MCF 10A (cell line): ENCODE results near the gene C11orf54. TPM values are rescaled to one million over a fixed set of nuclear protein-coding genes. Genes with fewer than 3 reads are reported as not detected.
"Not testable (repeated sequence)": the region's sequence is repeated elsewhere in the genome, so short reads cannot be mapped to it uniquely, and the experiment has no call there.

ENCODE experiments used
- BruUV-seq: library from RNA; stranded (reverse); fragments of 400-500 nt; replicated peaks from 2 replicates; lab custom pipeline; 2021; lab: Mats Ljungman, UMichigan
- CTCF ChIA-PET: fragments of 300-600 bp; sonication (Branson Sonifier 250); formaldehyde crosslinking; extraction: SDS; loops from one replicate; lab custom pipeline; 2021; ENCODE audit warnings: antibody characterized with exemption, inconsistent platforms; lab: Yijun Ruan, JAX
- POLR2A ChIA-PET: fragments of 300-600, 350-650 bp; sonication (Branson Sonifier 250); formaldehyde crosslinking; extraction: SDS; loops from one replicate; lab custom pipeline; 2020; ENCODE audit warnings: antibody characterized with exemption, inconsistent platforms; lab: Yijun Ruan, JAX
- DNase-seq: peaks from one replicate; pipeline ENCODE4 v3.0.0-alpha.2; 2018; ENCODE audit not compliant: unreplicated experiment
- H3K27ac Mint-ChIP-seq: one replicate; pipeline ENCODE4 v1.8.0; 2022; ENCODE audit warnings: mild to moderate bottlenecking, low read depth, mixed read lengths; ENCODE audit not compliant: unreplicated experiment
- H3K27me3 Mint-ChIP-seq: one replicate; pipeline ENCODE4 v1.8.0; 2022; ENCODE audit warnings: mixed read lengths; ENCODE audit not compliant: insufficient read depth, unreplicated experiment
- H3K36me3 Mint-ChIP-seq: one replicate; pipeline ENCODE4 v1.8.0; 2022; ENCODE audit warnings: mild to moderate bottlenecking, moderate library complexity, mixed read lengths; ENCODE audit not compliant: insufficient read depth, unreplicated experiment
- H3K4me1 Mint-ChIP-seq: one replicate; pipeline ENCODE4 v1.8.0; 2022; ENCODE audit warnings: mixed read lengths; ENCODE audit not compliant: insufficient read depth, unreplicated experiment
- H3K4me3 Mint-ChIP-seq: one replicate; pipeline ENCODE4 v1.8.0; 2022; ENCODE audit warnings: mild to moderate bottlenecking, moderate library complexity, mixed read lengths; ENCODE audit not compliant: unreplicated experiment
- H3K9me3 Mint-ChIP-seq: one replicate; pipeline ENCODE4 v1.8.0; 2022; ENCODE audit warnings: mixed read lengths; ENCODE audit not compliant: unreplicated experiment
- CTCF ChIP-seq: fragments of 200-600 bp; IDR thresholded peaks from one replicate; pipeline ENCODE4 v1.8.0; 2022; ENCODE audit warnings: antibody characterized with exemption, mild to moderate bottlenecking; ENCODE audit not compliant: unreplicated experiment
- intact Hi-C: fragments of 100-400 bp; cut with micrococcal nuclease; formaldehyde crosslinking; loops from 2 replicates; pipeline ENCODE4 v1.14.1; 2022
- total RNA-seq: library from RNA; stranded (reverse); gene quantifications from 2 replicates; pipeline ENCODE4 v1.2.3, GENCODE V29; 2022

The C11orf54 gene
- total RNA-seq, 1 experiment from 2014 or later = 13.8 TPM

GRCh38 chr11:93757924-93758865, 16.7 kb downstream of the C11orf54 start:
- CTCF ChIA-PET = interaction anchor here (0.6 kb wide), 1 partner anchor 1335 kb away, joined by 3 read pairs; no protein-coding TSS in a partner anchor
- TF ChIP-seq CTCF = no peak
- H3K4me1 Mint-ChIP-seq = no peaks in the 10 kb centered on the region
- intact Hi-C loops = no loop called here
- BruUV-seq = no TSS peak
- H3K36me3 Mint-ChIP-seq = peaks cover 54% of the 10 kb centered on the region
- POLR2A ChIA-PET = no interaction called here
- no peak overlapping the region for H3K4me3 Mint-ChIP-seq
- no peak overlapping the region for H3K27ac Mint-ChIP-seq
- H3K9me3 Mint-ChIP-seq = no peaks in the 10 kb centered on the region
- no peaks in the 10 kb centered on the region for H3K27me3 Mint-ChIP-seq
- DNase-seq = no peak

GRCh38 chr11:93759123-93759522, 17.7 kb downstream of the C11orf54 start:
- intact Hi-C loops, H3K9me3 Mint-ChIP-seq, BruUV-seq, H3K4me1 Mint-ChIP-seq, H3K4me3 Mint-ChIP-seq, H3K27ac Mint-ChIP-seq, DNase-seq, H3K27me3 Mint-ChIP-seq: not testable (repeated sequence)
- peaks cover 54% of the 10 kb centered on the region for H3K36me3 Mint-ChIP-seq
- CTCF ChIA-PET = interaction anchor here (1.0 kb wide), 1 partner anchor 162 kb away, joined by 6 read pairs; no protein-coding TSS in a partner anchor
- POLR2A ChIA-PET = interaction anchor here (1.0 kb wide), 1 partner anchor 17 kb away, joined by 4 read pairs; the partner anchor contains the start of genes C11orf54 and TAF1D

- Mint-ChIP-seq H3K27me3 (no peaks in the 10 kb centered on the region), H3K4me3 (no peak overlapping the region), H3K27ac (no peak overlapping the region), H3K36me3 (peaks cover 36% of the 10 kb centered on the region), H3K4me1 (no peaks in the 10 kb centered on the region), H3K9me3 (no peaks in the 10 kb centered on the region)
- no peak for DNase-seq
- no peak for TF ChIP-seq CTCF
- BruUV-seq = no TSS peak
- POLR2A ChIA-PET = interaction anchor here (0.7 to 1.7 kb wide), 5 partner anchors 19 to 38 kb away, joined by 3 to 4 read pairs (median 3); partner anchors contain the start of genes C11orf54, MED17 and TAF1D
- CTCF ChIA-PET = no interaction called here
- intact Hi-C loops = no loop called here
Observed at GRCh38 chr11:93761910-93762309, 20.4 kb downstream of the C11orf54 start.

- DNase-seq = no peak
- BruUV-seq = no TSS peak
- H3K9me3 Mint-ChIP-seq = no peaks in the 10 kb centered on the region
- H3K27me3 Mint-ChIP-seq = no peaks in the 10 kb centered on the region
- peaks cover 8% of the 10 kb centered on the region for H3K36me3 Mint-ChIP-seq
- intact Hi-C loops = no loop called here
- no peaks in the 10 kb centered on the region for H3K4me1 Mint-ChIP-seq
- TF ChIP-seq CTCF = no peak
- ChIA-PET POLR2A (interaction anchor here (0.6 kb wide), 1 partner anchor 13 kb away, joined by 4 read pairs; no protein-coding TSS in a partner anchor), CTCF (interaction anchor here (0.6 kb wide), 1 partner anchor 35 kb away, joined by 4 read pairs; no protein-coding TSS in a partner anchor)
- H3K4me3 Mint-ChIP-seq = no peak overlapping the region
- H3K27ac Mint-ChIP-seq = no peak overlapping the region
Observed at GRCh38 chr11:93765551-93765950, 24.1 kb downstream of the C11orf54 start.
